NCI-H510A (cell line): ENCODE results near the gene GNG4.
"Not testable (repeated sequence)": the region's sequence is repeated elsewhere in the genome, so short reads cannot be mapped to it uniquely, and the experiment has no call there.

Source experiments
- DNase-seq: peaks from one replicate; lab custom pipeline; 2025; lab: John Stamatoyannopoulos, UW

Gene GNG4

DNA sequence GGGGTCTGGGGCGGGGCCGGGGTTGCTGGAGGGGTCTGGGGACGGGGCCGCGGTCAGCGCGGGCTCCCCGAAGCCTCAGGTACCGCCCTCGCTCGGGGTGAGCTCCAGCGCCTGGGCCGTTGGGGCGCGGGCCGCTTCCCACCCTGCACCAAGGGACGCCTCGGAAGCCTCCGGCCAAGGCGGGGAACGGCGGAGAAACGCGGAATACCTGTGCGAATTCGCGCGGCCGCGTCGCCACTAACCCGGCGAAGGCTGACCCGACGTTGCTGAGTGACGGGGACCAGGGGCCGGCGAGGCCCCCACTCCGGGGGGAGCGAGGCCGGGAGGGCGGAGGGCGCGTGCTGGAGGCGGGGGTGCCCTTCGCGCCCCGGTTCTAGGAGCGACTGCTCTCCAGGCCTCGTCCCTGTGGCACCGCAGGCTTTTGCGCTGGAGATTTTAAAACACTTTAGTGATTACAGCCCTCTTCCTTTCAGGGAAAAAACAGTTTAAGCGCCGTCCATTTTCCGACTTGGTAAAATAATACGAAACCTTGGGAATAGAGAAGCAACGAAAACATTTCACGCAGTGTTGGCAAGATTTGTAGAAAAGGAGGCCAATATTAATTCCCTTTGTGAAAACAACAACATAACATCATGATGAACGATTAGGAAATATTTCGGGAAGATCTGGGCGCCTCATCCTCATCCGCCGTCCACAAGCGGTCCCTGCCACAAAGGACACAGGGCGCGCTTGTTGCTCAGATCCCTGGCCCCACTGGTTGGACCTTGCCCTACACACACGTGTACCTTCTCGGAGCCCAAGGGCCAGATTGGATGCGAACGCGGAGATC, 971 bp upstream of the GNG4 start:
- DNase-seq, result peak; percentile 67

DNA sequence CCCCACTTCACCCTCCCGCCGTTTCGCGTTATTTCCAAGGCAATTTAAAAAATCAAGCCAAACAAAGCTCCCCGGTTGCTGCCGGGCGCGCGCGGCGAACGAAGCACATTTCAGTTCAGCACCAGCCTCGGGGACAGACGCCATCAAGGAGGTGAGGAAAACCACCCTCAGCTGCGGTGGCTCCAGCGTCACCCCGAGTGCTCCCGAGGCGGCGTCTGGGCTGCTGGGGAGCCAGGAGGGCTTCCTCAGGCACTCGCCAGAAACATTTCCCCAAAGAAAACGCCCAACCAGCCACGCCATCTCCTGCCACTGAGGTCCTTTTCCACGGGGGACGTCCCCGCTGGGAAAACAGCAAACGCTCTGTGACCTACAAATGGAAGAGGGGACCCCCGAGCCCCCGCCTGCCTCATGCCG, 623 bp downstream of the GNG4 start:
- DNase-seq, result no peak

DNA sequence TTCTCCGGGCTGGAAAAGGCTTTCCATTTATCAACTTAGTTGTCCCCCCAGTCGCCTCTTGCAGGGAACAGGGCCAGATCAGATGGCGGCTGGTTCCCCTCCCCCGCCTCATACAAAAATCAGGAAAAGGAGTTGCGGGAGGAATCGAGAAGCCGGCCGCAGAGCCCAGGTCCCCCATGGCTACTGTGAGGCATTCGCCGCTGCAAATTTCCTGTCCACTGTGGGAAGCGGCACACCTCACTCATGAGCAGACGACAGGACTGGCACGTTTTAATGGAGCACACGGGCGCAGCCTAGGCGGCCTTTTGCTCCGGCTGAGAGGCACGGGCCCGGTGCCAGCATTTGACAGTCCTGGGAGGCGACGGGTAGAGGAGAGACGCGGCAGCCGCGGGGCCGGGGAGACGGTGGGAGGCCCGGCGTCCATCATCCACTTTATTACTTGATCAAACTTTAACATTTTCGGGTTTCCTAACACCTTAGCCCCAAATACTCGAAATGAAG, 1.1 kb downstream of the GNG4 start:
- DNase-seq, result no peak

DNA sequence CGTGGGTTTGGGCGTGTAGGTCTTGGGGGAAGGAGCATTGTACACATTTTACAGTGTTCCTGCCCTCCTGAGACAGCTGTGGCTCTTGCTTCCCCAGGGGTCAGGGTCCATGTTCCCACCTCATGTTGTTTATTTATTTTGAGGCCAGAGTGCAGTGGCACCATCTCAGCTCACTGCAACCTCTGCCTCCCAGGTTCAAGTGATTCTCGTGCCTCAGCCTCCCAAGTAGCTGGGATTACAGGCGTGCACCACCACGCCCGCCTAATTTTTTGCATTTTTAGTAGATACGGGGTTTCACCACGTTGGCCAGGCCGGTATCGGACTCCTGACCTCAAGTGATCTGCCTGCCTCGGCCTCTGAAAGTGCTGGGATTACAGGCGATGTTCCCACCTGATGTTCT, 2.0 kb downstream of the GNG4 start:
- not testable (repeated sequence) for DNase-seq

DNA sequence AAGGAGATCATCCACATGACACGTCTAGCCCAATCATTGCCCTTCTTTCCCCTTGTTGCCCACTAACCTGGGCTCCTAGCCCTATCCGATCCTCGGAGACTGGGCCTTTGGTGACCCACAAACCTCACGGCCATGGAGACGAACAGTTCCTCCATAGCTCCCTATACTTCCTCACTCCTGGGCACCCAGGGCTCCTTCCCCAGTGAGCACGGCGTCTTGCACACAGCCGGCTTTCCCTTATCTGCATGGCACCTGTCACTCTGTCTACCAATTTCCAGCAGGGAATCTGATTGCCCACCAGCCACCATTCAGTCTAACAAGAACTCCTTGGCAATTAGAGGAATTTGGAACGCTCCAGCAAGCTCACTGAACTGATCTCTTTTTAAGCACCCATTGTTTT, 3.1 kb downstream of the GNG4 start:
- no peak for DNase-seq

DNA sequence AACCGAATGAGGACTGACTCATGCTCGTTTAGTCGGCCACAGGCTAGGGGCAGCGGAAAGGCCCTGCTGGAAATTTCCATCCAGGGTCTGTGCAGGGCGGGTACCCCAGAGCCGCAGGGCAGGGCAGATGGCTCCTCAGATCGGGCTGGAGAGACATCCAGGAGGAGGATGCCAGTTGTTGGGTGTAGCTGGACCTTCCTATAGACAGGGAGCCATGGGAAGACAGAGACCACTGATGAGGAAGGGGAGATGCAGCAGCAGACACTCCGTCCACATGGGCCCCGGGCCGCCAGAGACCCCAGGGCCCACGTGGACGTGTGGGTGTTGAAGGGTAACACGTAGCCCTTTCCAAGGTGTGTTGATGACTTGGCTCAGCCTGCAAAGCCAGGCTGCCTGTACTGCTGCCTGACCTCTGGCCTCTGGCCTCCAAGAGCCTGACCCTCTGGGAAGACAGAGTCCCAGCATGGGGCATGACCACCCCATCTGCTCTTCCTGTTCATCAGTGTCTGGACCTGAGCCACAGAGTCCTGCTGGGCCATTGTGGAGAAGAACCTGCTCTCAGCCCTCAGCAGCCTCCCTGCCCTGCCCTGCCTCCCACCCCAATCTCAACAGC, 4.8 kb downstream of the GNG4 start:
- no peak for DNase-seq

DNA sequence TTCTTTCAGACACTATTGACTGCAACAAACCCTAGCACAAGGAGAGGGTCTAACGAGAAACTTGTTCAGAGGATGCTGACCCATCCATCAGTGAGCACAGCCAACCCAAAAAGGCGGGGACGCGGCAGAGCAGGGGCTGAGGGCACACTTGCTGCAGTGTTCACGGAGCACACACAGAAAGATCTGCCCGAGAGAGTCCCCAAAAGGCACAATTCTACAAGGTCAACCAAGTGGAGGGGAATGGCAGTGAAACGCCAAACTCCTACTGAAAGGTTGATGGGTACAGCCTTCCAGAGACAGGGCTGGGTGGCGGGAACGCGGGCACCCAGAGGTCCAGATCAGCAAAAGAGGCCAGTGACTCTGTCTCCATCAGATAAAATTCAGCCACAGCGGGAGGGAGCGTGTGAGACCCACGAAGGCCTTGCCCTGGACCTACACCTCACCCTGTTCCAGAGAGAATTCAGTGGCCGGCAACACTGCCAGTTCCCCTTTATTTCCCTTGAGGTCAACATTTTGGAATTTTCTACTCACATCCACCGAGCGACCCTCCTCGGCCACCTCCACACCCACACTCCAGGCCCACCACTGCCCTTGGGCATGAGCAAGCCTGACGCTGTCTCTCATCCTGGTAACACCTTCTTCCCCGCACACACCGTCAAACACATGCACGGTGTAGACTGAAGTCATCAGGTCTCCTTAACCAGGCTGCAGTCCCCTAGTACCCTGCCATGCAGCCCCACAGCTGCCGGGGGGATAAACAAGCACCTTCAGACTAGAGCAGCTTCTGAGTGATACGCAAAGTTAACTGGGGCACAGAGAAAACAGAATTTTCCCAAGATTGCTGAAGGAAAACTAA, 5.5 kb downstream of the GNG4 start:
- no peak for DNase-seq

DNA sequence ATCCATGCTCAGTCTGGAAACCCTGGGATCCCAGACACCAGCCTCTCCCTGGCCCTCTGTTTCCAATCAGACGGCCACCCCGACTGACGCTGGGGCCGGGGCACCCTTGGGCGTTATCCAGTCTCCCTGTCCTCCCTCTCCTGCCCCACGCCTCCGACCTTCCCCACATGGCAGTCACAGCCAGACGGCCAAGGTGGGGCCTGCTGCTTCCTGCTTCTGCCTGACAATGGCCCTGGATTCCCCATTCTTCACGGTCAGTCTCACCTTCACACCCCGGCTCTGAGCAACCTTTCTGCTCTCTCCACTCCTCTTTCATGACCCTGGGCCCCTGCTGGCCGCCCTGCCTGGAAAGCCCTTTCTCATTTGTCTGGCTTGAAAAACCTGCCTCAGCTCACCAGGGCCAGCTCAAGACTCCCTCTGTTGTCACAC, 6.6 kb downstream of the GNG4 start:
- no peak for DNase-seq

DNA sequence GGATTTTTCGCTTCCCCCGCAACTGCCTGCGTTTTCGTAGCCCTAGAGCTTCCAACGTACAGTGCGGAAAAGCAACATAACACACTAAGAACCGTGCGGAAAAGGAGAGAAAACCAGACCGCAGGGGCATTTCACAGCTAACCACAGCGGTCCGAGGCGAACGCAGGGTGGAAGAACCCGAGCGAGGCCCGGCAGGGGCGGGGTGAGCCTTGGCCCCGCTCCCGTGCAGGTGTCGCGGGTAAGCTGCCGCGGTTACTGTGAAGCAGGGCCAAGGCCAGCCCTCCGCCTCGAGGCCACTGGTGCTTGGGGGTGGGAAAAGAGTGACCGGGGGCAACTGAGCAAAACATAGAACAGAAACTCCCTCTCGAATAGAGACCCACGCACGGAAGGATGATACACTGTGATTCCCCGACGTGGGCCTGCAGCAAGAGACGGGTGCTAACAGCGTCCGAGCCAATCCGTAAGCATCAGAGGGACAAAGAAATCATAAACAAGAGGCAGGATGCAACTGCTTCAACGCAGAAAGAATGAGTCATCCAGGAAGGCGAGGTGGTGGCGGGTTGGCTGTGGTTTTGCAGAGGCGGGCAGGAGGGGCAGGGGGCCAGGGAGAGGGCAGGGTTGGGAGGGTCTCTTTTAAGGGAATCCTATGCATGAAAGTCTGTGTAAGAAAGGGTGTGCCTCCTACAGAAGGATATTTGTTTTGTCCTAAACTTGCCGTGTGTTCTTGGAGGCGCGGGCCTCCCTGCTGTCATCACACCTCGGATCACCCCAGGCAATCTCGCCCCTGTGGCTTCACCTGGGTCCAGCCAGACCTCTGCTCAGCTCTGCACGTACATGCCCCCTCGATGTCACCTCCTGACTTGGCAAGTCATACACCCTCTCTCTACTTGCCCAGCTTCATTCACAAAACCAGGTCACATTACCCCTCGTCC, 7.3 kb downstream of the GNG4 start:
- DNase-seq, result peak; percentile 40

DNA sequence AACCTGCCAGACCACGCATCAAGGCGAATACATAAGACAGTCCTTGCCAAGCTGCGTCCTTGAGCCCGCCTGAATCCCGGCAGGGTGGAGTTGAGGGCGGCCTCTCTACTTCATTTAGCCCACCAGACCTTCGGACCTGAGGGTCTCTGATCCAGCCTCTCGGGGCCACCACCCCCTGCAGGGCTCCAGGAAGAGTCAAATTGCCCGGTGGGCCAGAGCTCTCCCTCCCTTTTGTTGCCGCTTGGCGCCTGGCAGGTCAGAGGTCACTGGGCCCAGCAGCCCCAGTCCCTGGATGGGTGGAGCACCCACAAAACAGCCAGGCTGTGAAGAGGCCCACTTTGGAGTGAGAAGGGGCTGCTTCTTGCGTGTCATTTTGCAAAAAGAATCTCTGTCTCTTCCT, 9.0 kb downstream of the GNG4 start:
- DNase-seq, result no peak

DNA sequence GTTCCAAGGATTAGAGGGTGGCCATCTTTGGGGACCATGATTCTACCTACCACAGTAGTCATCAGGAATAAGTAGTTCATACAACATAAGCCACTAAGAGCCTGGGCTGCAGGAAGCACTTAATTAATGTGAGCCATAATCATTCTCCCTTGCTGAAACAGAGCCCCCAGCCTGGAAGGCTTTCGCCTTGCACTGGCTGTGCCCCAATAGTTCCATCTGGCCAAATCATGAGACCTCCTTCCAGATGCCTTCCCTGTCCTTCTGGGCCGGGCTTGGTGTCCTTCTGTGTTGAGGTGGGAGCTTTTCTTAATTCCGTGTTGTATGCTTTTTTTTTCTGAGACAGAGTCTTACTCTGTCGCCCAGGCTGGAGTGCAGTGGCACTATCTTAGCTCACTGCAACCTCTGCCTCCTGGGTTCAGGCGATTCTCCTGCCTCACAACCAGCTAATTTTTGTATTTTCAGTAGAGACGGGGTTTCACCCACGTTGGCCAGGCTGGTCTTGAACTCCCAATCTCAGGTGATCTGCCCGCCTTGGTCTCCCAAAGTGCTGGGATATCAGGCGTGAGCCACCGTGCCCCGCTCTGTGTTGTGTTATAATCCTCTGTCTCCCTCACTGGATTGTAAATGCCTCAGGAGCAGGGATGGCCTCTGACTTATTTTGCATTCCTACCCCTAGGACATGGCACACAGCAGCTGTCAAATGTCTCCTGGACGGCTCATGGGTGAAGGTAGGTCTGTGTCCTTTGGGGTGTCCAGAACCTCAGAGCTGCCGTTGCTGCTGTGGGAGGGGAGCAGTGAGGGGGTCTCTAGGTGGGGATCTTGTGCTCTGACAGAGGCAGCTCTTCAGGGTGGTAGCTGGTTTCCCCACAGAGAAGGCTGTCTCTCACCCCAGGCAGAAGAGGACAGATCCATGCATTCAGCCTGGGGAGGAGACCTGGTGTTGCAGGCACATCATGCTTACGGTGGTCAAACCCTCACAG, 10.1 kb downstream of the GNG4 start:
- DNase-seq, result no peak

DNA sequence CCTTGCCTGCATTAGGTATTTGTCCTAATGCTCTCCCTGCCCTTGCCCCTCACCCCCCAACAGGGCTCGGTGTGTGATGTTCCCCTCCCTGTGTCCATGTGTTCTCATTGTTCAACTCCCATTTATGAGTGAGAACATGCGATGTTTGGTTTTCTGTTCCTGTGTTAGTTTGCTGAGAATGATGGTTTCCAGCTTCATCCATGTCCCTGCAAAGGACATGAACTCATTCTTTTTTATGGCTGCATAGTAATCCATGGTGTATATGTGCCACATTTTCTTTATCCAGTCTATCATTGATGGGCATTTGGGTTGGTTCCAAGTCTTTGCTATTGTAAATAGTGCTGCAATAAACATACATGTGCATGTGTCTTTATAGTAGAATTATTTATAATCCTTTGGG, 11.0 kb downstream of the GNG4 start:
- not testable (repeated sequence) for DNase-seq

DNA sequence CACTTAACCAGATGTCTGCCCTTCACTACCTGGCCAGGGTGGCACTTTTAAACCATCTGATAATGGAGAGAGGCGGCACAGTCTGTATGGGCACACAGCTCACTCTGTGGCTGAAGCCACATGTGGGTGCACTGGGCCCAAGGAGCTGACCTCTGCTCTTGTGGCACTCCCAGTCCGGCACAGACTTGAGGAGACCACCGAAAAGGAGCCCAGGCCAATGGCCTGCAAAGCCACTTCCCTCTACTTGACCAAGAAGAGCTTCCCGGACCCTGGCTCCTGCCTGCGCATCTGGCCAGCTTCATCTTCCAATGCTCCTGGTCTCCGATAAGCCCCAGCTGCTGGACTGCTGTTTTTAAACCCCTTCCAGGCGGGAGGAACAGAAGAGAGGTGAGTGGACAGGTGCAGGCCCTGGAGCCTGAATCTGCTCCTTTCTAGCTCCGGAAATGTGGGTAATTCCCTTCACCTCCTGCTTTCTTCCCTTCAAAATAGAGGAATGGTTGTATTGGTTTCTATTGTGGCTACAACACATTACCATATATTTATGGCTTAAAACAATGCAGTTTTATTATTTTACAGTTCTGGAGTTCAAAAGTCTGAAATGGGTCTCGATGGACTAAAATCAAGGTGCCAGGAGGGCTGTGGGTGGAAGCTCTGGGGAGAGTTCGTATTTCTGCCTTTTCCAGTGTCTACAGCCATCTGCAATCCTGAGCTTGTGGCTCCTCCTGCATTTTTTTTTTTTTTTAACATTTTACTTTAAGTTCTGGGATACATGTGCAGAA, 11.6 kb downstream of the GNG4 start:
- no peak for DNase-seq

DNA sequence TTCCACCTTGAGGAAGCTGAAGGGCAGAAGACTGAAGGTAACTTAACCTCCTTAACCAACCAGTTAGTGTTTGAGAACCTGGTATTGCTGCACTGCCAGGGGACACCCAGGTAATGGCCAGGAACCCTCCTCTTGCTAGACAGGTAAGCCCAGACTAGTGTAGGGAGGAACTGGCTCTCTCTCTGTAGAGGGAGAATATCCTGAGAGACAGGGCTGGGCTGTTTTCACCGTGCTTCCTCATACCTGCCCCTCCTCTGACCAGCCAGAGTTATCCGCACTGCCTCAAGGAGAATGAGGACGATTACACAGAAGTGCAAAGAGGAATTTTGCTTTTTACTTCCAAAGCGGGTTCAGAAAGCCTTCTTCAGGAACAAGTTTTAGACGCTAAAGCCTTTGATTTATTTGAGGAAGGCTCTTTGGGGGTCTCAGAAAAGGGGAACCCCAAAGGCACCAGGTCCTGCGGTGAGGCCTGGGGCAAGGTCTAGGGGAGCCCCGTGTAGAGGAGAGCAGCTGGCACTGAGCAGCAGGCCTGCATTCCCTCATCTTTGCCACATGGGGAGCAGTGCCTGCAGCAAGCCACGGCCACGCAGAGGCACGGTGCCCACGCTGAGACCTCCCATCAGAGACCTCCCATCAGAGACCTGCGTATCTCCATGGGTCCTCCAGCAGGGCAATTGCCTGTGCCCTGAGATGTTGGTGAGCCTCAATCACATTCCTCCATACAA, 13.5 kb downstream of the GNG4 start:
- no peak for DNase-seq

DNA sequence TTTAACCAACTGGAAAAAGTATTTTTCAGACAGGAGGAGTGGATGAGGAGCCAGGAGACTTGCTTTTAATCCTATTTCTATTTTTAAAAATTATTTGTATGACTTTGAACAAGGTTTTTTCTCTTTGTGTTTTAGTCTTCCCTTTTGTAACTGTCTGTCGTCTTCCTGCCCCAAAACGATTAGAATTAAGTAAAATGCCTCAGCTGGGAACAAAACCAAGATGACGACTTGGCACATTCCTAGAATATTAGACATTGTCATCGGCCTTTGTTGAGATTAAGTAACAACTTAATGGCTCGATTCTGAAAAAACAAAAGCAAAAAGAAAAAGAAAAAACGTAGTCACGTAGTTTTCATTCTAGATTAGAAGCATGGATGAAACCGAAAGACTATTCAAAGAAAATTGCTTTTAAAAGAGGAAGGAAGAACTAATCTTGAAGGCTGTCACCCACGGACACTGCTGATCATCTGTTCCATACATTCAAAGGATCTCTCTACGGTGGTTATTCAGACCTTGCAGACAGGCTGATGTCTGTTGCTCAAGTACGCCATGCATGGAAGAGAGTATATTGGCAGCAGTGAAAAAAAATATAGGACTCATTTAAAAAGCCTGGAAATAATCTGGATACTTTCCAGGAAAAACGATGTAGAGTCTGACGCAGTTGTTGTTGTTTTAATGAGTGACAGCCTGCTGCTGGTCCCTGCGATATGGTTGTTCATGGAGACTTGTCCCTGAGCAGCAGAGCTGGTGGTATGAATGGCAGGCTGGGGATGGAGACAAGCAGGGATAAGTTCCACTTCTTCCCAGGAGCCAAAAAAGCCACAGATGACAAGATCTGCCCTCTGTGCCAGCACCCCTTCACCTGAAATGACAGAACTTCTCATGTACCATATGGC, 16.8 kb downstream of the GNG4 start:
- no peak for DNase-seq

DNA sequence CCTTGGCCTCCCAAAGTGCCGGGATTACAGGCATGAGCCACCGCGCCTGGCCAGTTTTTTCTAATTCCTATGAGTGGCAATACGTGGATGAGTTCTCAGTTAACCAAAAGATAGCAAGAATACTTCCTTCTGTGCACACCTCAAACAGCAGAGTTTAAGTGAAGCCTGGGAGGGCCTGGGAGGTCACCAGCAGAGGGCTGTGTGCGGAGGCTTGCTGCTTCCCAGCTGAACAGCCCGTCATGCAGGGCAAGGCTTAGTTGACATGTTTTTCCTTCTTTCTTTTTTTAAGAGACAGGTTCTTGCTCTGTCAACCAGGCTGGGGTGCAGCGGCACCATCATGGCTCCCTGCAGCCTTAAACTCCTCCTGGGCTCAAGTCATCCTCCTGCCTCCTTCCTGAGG, 17.8 kb downstream of the GNG4 start:
- DNase-seq, result no peak

DNA sequence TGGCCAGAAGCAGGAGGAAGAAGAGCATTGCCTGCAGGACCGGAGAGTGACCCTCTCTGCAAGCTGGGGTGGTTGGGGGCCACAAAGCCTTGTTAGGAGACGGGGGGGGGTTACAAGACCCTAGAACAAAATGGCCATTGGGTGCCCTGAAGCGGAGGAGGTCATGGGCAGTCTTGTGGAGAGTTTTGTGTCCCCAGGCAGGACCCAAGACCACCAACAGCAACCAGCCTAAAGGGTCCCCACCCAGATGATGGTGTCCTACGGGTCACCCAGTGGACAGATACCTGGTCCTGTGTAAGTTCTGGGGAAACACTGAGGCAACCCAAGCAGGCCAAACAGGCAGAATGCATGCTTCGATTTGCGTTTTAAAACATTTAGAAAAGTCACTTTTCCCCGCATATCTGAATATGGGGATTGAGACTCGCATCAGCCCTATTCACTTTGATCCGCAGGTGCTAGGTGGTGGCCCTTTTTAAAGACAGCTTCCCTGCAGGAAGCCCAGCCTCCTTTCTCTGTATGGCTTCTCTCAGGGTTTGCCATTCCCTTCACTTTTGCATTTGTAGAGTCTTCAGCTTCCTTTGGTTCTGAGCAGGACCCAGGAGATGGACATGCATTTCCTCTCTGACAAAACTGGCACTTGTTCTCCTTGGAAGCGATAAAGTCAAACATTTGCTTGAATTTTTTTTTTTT, 21.1 kb downstream of the GNG4 start:
- DNase-seq, result no peak
